Stimulated activated naive B cell treated with anti-CD40 and anti-IgM and Interleukin-4, amounts not matched to agents 10 μg/mL and 1 μg/mL and 100 μg/mL, for 72 hours (primary cell): ENCODE measurements around the gene ZCCHC7.
A peak's percentile ranks its signal among the peaks of the same experiment; 100 is the strongest.

Source experiments
- ATAC-seq, 2 donors: fragments of 150-1000 bp; cut with Tn5 transposase; replicated peaks; 2 replicates each; pipeline ENCODE4 v1.10.0; 2021; ENCODE audit warnings: moderate library complexity in 1 of 2
- DNase-seq: peaks from one replicate; pipeline ENCODE4 v3.0.0; 2021
- H3K27ac Mint-ChIP-seq: one replicate; pipeline ENCODE4 v1.8.0; 2022; ENCODE audit warnings: mild to moderate bottlenecking, mixed read lengths
- H3K27me3 Mint-ChIP-seq, 2 donors: one replicate each; pipeline ENCODE4 v1.8.0; 2022; ENCODE audit warnings: mixed read lengths in 2 of 2
- H3K36me3 Mint-ChIP-seq, 2 donors: one replicate each; pipeline ENCODE4 v1.8.0; 2022; ENCODE audit warnings: mixed read lengths in 2 of 2, mild to moderate bottlenecking in 1 of 2
- H3K4me1 Mint-ChIP-seq, 2 donors: one replicate each; pipeline ENCODE4 v1.8.0; 2022; ENCODE audit warnings: mixed read lengths in 2 of 2, mild to moderate bottlenecking in 1 of 2
- H3K4me3 Mint-ChIP-seq, 2 donors: one replicate each; pipeline ENCODE4 v1.8.0; 2022; ENCODE audit warnings: mild to moderate bottlenecking in 2 of 2, mixed read lengths in 2 of 2, moderate library complexity in 1 of 2
- H3K9me3 Mint-ChIP-seq, 2 donors: one replicate each; pipeline ENCODE4 v1.8.0; 2022; ENCODE audit warnings: mixed read lengths in 2 of 2, mild to moderate bottlenecking in 1 of 2

The ZCCHC7 gene

DNA sequence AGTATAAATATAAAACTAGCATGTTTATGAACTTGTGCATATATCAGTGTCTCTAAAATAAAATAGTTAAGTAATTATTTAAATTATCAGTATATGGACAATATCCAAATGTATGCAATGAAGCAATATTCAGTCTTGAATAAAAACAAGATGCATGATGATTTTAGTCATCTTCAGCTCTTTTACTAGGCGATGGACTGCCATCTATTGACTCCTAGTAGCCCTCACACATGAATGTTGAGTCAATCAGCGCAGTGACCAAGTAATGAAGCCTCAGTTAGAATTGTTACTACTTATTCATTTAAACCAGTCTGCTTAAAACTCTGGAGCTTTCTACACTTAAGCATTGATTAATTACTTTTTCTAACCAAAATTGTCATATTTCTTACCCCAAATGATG is 209.2 kb downstream of the ZCCHC7 start:
- Mint-ChIP-seq H3K4me1 (peaks cover 13 to 39% of the 10 kb centered on the region in 2 donors), H3K27ac (peak overlapping the region; percentile 81), H3K36me3 (peaks cover 0 to 9% of the 10 kb centered on the region in 2 donors), H3K4me3 (no peak overlapping the region), H3K9me3 (no peaks in the 10 kb centered on the region), H3K27me3 (no peaks in the 10 kb centered on the region)
- ATAC-seq: peak; percentile 69 to 74
- no peak for DNase-seq

- Mint-ChIP-seq H3K27me3 (no peaks in the 10 kb centered on the region), H3K4me1 (peaks cover 20 to 36% of the 10 kb centered on the region in 2 donors), H3K27ac (peak overlapping the region; percentile 76), H3K36me3 (peaks cover 1 to 6% of the 10 kb centered on the region in 2 donors), H3K4me3 (peak overlapping the region in 1 of 2 donors; percentile 32), H3K9me3 (no peaks in the 10 kb centered on the region)
- DNase-seq: no peak
- ATAC-seq: no peak
Measured at GRCh38 chr9:37331871-37332270, 211.5 kb downstream of the ZCCHC7 start.

- ATAC-seq: no peak
- Mint-ChIP-seq H3K36me3 (peaks cover 1 to 6% of the 10 kb centered on the region in 2 donors), H3K4me1 (peaks cover 16 to 36% of the 10 kb centered on the region in 2 donors), H3K27me3 (no peaks in the 10 kb centered on the region), H3K4me3 (no peak overlapping the region), H3K9me3 (no peaks in the 10 kb centered on the region), H3K27ac (peak overlapping the region; percentile 67)
- DNase-seq: no peak
Measured at GRCh38 chr9:37332578-37332977, 212.2 kb downstream of the ZCCHC7 start.

DNA sequence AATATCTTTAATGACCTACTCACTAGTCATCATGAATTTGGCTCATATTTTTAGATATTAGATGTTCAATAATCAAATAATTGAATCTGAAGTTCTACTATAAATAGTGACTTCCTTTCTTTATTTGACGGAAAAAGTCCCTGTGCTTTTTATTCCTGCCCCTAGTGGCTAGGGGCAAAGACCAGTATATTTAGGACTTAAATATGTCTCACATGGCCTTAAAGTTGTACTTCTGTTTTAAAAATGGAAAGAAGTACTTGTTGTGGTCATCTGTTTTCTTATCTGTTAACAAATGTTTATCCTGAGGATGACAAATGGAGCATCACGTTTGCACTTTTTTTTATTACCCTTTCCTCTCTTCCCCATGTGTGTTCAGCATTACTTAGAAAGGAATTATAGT is 212.9 kb downstream of the ZCCHC7 start:
- peak in 1 of 2 donors; percentile 26 for ATAC-seq
- H3K27me3 Mint-ChIP-seq: no peaks in the 10 kb centered on the region
- peaks cover 16 to 38% of the 10 kb centered on the region in 2 donors for H3K4me1 Mint-ChIP-seq
- peaks cover 2 to 8% of the 10 kb centered on the region in 2 donors for H3K36me3 Mint-ChIP-seq
- no peak for DNase-seq
- H3K4me3 Mint-ChIP-seq: no peak overlapping the region
- no peak overlapping the region for H3K27ac Mint-ChIP-seq
- no peaks in the 10 kb centered on the region for H3K9me3 Mint-ChIP-seq

GRCh38 chr9:37335238-37335637 is 214.9 kb downstream of the ZCCHC7 start:
- peaks cover 16 to 44% of the 10 kb centered on the region in 2 donors for H3K4me1 Mint-ChIP-seq
- no peaks in the 10 kb centered on the region for H3K9me3 Mint-ChIP-seq
- ATAC-seq: no peak
- DNase-seq: no peak
- H3K36me3 Mint-ChIP-seq: peaks cover 2 to 10% of the 10 kb centered on the region in 2 donors
- H3K27me3 Mint-ChIP-seq: no peaks in the 10 kb centered on the region
- H3K27ac Mint-ChIP-seq: peak overlapping the region; percentile 81
- H3K4me3 Mint-ChIP-seq: no peak overlapping the region

- no peaks in the 10 kb centered on the region for H3K9me3 Mint-ChIP-seq
- peaks cover 2 to 10% of the 10 kb centered on the region in 2 donors for H3K36me3 Mint-ChIP-seq
- peak in 1 of 2 donors; percentile 28 for ATAC-seq
- no peaks in the 10 kb centered on the region for H3K27me3 Mint-ChIP-seq
- peak overlapping the region; percentile 38 for H3K27ac Mint-ChIP-seq
- peak overlapping the region; percentile 12 to 25 for H3K4me3 Mint-ChIP-seq
- peaks cover 16 to 43% of the 10 kb centered on the region in 2 donors for H3K4me1 Mint-ChIP-seq
- no peak for DNase-seq
Measured at GRCh38 chr9:37336150-37336549, 215.8 kb downstream of the ZCCHC7 start.

GRCh38 chr9:37337301-37337890 is 217.0 kb downstream of the ZCCHC7 start:
- ATAC-seq (peak; percentile 42 to 49), DNase-seq (no peak)
- Mint-ChIP-seq H3K9me3 (no peaks in the 10 kb centered on the region), H3K4me3 (peak overlapping the region; percentile 48 to 62), H3K27ac (peak overlapping the region; percentile 20), H3K36me3 (peaks cover 2 to 7% of the 10 kb centered on the region in 2 donors), H3K4me1 (peaks cover 15 to 35% of the 10 kb centered on the region in 2 donors), H3K27me3 (no peaks in the 10 kb centered on the region)

DNA sequence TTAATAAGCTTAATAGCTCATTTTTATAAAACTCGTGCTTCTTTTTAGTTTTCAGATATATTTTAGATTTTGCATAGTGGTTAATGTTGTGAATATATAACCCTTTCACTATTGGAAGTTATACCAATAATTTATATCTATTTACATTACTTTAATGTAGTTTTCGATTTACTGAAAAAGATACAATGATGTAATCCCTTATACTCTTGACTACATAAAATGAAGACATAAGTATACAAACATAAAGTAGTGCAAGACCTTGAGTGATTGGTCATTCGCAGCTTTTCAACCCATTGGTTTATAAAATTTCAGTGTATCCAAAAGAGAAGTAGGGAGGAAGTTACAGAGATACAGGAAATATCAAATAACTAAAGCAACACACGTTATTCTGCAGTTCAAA is 217.8 kb downstream of the ZCCHC7 start:
- Mint-ChIP-seq H3K36me3 (peaks cover 2 to 7% of the 10 kb centered on the region in 2 donors), H3K27ac (peak overlapping the region; percentile 20), H3K27me3 (no peaks in the 10 kb centered on the region), H3K9me3 (no peaks in the 10 kb centered on the region), H3K4me1 (peaks cover 15 to 35% of the 10 kb centered on the region in 2 donors), H3K4me3 (no peak overlapping the region)
- no peak for DNase-seq
- ATAC-seq: no peak

DNA sequence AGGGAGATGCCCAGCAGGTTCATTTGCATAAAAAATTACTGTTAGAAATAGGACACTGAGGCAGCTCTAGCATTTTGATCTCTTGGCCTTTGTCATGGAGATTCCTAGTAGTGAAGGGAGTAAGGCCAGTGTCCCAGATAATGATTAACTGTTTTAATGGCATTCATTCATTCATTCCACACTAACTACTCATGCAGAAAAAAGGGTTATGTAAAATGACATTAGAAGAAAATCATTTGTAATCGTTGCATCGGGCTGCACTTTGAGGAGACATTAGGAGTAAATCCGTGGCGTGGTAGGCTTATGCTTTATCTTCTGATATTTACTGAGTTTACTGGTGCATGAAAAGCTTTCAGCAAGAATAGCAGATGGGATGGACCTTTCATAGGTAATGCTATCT is 219.5 kb downstream of the ZCCHC7 start:
- Mint-ChIP-seq H3K27me3 (no peaks in the 10 kb centered on the region), H3K27ac (peak overlapping the region; percentile 20), H3K9me3 (no peaks in the 10 kb centered on the region), H3K4me1 (peaks cover 25 to 40% of the 10 kb centered on the region in 2 donors), H3K36me3 (peaks cover 11 to 20% of the 10 kb centered on the region in 2 donors), H3K4me3 (no peak overlapping the region)
- DNase-seq (no peak), ATAC-seq (no peak)

DNA sequence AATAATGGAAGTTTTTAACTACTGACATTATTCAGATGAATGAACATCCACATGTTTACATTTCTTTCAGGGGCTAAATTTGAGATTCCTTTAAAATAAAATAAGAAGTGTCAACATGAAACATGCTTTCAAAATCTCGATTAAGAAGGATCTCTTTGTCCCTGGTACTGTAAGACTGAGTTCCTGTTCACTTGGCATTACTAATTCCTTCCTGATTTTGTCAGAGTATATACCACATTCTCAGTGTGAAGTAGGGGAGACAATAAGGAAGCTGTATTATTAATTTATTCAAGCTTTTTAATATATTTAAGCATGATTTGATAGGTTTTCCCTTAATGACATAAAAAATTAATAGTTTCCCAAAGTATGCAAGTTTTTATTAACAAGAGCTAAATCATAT is 220.6 kb downstream of the ZCCHC7 start:
- peaks cover 25 to 39% of the 10 kb centered on the region in 2 donors for H3K4me1 Mint-ChIP-seq
- no peak for DNase-seq

GRCh38 chr9:37341704-37342103 is 221.3 kb downstream of the ZCCHC7 start:
- DNase-seq: no peak
- Mint-ChIP-seq H3K36me3 (peaks cover 12 to 23% of the 10 kb centered on the region in 2 donors), H3K27me3 (no peaks in the 10 kb centered on the region), H3K4me1 (peaks cover 20 to 32% of the 10 kb centered on the region in 2 donors), H3K27ac (no peak overlapping the region), H3K4me3 (no peak overlapping the region), H3K9me3 (no peaks in the 10 kb centered on the region)
- ATAC-seq: peak; percentile 63 to 66

More for the DNA sequence above, 220.6 kb downstream of the ZCCHC7 start:
- Mint-ChIP-seq H3K9me3 (no peaks in the 10 kb centered on the region), H3K36me3 (peaks cover 13 to 23% of the 10 kb centered on the region in 2 donors), H3K27ac (no peak overlapping the region), H3K27me3 (no peaks in the 10 kb centered on the region), H3K4me3 (no peak overlapping the region)
- ATAC-seq: no peak

DNA sequence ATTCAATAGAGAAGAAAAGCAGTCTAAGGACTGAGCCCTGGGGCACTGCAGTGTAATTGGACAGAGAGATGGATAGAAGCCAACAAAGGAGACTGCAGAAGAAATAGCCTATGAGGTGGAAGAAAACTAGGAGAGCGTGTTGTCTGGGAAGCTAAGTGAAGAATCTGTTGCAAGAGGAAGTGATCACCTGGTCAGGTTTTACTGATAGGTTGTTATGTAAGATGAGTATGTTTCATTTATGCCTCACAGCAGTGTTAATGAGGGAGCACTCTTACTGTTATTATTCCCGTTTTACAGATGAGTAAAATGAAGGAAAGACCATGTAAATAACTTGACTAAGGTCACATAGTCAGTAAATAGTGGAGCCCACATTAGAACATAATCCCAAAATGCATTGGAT is 222.1 kb downstream of the ZCCHC7 start:
- ATAC-seq (peak in 1 of 2 donors; percentile 28), DNase-seq (no peak)
- H3K4me3 Mint-ChIP-seq: no peak overlapping the region
- H3K36me3 Mint-ChIP-seq: peaks cover 14 to 27% of the 10 kb centered on the region in 2 donors
- H3K9me3 Mint-ChIP-seq: no peaks in the 10 kb centered on the region
- H3K27ac Mint-ChIP-seq: no peak overlapping the region
- H3K27me3 Mint-ChIP-seq: no peaks in the 10 kb centered on the region
- H3K4me1 Mint-ChIP-seq: peaks cover 20 to 29% of the 10 kb centered on the region in 2 donors

- Mint-ChIP-seq H3K9me3 (no peaks in the 10 kb centered on the region), H3K36me3 (peaks cover 18 to 31% of the 10 kb centered on the region in 2 donors), H3K27me3 (no peaks in the 10 kb centered on the region), H3K4me3 (no peak overlapping the region), H3K4me1 (peaks cover 23 to 29% of the 10 kb centered on the region in 2 donors), H3K27ac (no peak overlapping the region)
- DNase-seq (no peak), ATAC-seq (peak; percentile 79 to 83)
Measured at GRCh38 chr9:37342895-37343294, 222.5 kb downstream of the ZCCHC7 start.

- H3K27ac Mint-ChIP-seq: no peak overlapping the region
Measured at GRCh38 chr9:37343724-37344123, 223.3 kb downstream of the ZCCHC7 start.

DNA sequence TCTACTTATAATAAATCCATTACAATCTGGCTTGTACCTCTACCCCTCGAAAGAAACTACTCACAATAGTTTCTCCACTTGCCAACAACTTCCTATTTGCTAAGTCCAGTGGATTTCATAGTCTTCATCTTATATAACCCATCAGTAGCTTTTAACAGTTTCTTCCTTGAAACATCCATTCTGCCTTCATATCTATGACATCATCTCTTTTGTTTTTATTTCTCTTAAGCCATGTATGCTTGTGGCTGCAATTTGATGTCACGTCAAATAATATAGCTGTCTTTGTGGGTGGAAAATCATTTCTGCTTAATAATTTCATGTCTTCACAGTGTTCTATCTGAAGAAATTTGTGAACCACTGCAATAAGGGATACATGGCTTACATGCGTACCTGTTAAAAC is 224.7 kb downstream of the ZCCHC7 start:
- Mint-ChIP-seq H3K4me3 (no peak overlapping the region), H3K36me3 (peaks cover 27 to 39% of the 10 kb centered on the region in 2 donors), H3K9me3 (peaks cover 0 to 2% of the 10 kb centered on the region in 2 donors), H3K4me1 (peaks cover 25 to 27% of the 10 kb centered on the region in 2 donors), H3K27ac (no peak overlapping the region), H3K27me3 (no peaks in the 10 kb centered on the region)
- DNase-seq: no peak
- ATAC-seq: no peak

More at GRCh38 chr9:37343724-37344123, 223.3 kb downstream of the ZCCHC7 start:
- H3K4me1 Mint-ChIP-seq: peaks cover 27 to 29% of the 10 kb centered on the region in 2 donors
- no peak overlapping the region for H3K4me3 Mint-ChIP-seq
- H3K36me3 Mint-ChIP-seq: peaks cover 25 to 33% of the 10 kb centered on the region in 2 donors
- H3K9me3 Mint-ChIP-seq: peaks cover 0 to 2% of the 10 kb centered on the region in 2 donors
- H3K27me3 Mint-ChIP-seq: no peaks in the 10 kb centered on the region
- DNase-seq (no peak), ATAC-seq (no peak)
